K562 (cell line): Measurements from ENCODE around the gene SNX17. TPM values are rescaled to one million over a fixed set of nuclear protein-coding genes. Genes with fewer than 3 reads are reported as not detected.

Experiments used
- ESRRB ChIP-seq: fragments of 250-450 bp; sonication (Bioruptor Pico); IDR thresholded peaks from 2 replicates; pipeline ENCODE4 v1.5.0; 2020; ENCODE audit warnings: mild to moderate bottlenecking, moderate library complexity, borderline replicate concordance
- FOXK2 ChIP-seq, 2 experiments: fragments of 450-650 bp; IDR thresholded peaks in 1 of 2; conservative IDR thresholded peaks in 1 of 2; 2 replicates each; pipeline ENCODE4 v1.6.1; 2016; ENCODE audit warnings: low read depth in 2 of 2, mild to moderate bottlenecking in 1 of 2
- HDAC3 ChIP-seq: fragments of 450-650 bp; IDR thresholded peaks from 2 replicates; pipeline ENCODE4 v1.6.1; 2018; ENCODE audit warnings: borderline replicate concordance, mild to moderate bottlenecking, moderate library complexity; ENCODE audit not compliant: partially characterized antibody
- JUND ChIP-seq, 2 experiments: IDR thresholded peaks; 2 replicates in 1 of 2; 3 replicates in 1 of 2; pipeline ENCODE4 v1.6.1; 2011; ENCODE audit warnings: borderline replicate concordance in 2 of 2, low read depth in 2 of 2, low read length in 2 of 2, improper control_type of control experiment in 1 of 2, missing biosample characterization in 1 of 2, missing genetic modification characterization in 1 of 2, missing genetic modification reagents in 1 of 2
- KHSRP ChIP-seq: fragments of 450-650 bp; IDR thresholded peaks from 2 replicates; pipeline ENCODE4 v1.6.1; 2017
- MYBL2 ChIP-seq, 2 experiments: fragments of 450-650 bp in 1 of 2; sonication (generic) in 1 of 2; formaldehyde crosslinking in 1 of 2; IDR thresholded peaks; 2 replicates each; pipeline versions ENCODE4 v1.6.1 to v1.8.1; 2017 to 2022; ENCODE audit warnings: borderline replicate concordance in 1 of 2, inconsistent platforms in 1 of 2, low read depth in 1 of 2, mild to moderate bottlenecking in 1 of 2, missing genetic modification reagents in 1 of 2, moderate library complexity in 1 of 2
- NEUROD1 ChIP-seq: fragments of 150-350 bp; IDR thresholded peaks from 2 replicates; pipeline ENCODE4 v1.6.1; 2014; ENCODE audit warnings: borderline replicate concordance, low read length, low read depth; ENCODE audit not compliant: partially characterized antibody
- REST ChIP-seq, 2 experiments: fragments of 450-650 bp; formaldehyde crosslinking in 1 of 2; IDR thresholded peaks; 2 replicates each; pipeline versions ENCODE4 v1.4.0 to v1.6.1; 2014 to 2020; ENCODE audit warnings: mild to moderate bottlenecking in 2 of 2, borderline replicate concordance in 1 of 2, low read depth in 1 of 2
- ZNF134 ChIP-seq: fragments of 250-450 bp; sonication (Bioruptor Pico); conservative IDR thresholded peaks from 2 replicates; pipeline ENCODE4 v1.4.0; 2020
- polyA plus RNA-seq, 8 experiments: library from polyadenylated mRNA; depleted of rRNA in 4 of 8; stranded (reverse) in 5 of 8; unstranded in 3 of 8; fragments of >200 nt; fragmentation: Nextera tagmentation in 2 of 8; fragmentation: Illumina TruSeq in 1 of 8; extraction: Ambion mirVana in 2 of 8; extraction: Trizol in 1 of 8; gene quantifications; 2 replicates each; pipeline versions ENCODE4 v1.2.1 to v1.2.3, GENCODE V29; 2011 to 2014; ENCODE audit warnings: inconsistent platforms in 1 of 8, missing spikeins in 1 of 8
- total RNA-seq, 7 experiments: library from RNA; depleted of rRNA in 6 of 7; stranded (reverse); fragments of >200 nt in 6 of 7; fragmentation: Illumina TruSeq in 2 of 7; extraction: Trizol in 2 of 7; gene quantifications; 2 replicates each; pipeline versions ENCODE4 v1.2.1 to v1.2.3, GENCODE V29; 2011 to 2021; ENCODE audit warnings: low replicate concordance in 1 of 7
- TF ChIP-seq, protein P1 (sequence below): fragments of 250-450 bp; sonication (Bioruptor Pico); IDR thresholded peaks from 2 replicates; pipeline ENCODE4 v1.4.0; 2020; ENCODE audit warnings: borderline replicate concordance

SNX17 gene
- total and polyA plus RNA-seq, 9 of the 15 experiments (the other 6 are each of a cell fraction or from before 2014, with no cell fraction given) = 3.0 to 75.7 (median 54.6) TPM

- peak; percentile 58; the same call in 1 of the 2 replicates for TF ChIP-seq REST (IDR thresholded peaks at IDR 0.05; ENCODE audit: borderline replicate concordance)
- TF ChIP-seq REST (CRISPR knock-in tag; IDR thresholded peaks at IDR 0.05; ENCODE audit: low read depth) = no peak
- 0 out of 4 replicates have a peak, but pooled peaks of 1 of the 2 experiments have one; percentile 18 for TF ChIP-seq FOXK2 (conservative IDR thresholded peaks at IDR 0.05 in 1 of 2, IDR thresholded peaks at IDR 0.05 in 1 of 2; ENCODE audit: low read depth in 2 of 2)
- no peak for TF ChIP-seq ZNF134
- TF ChIP-seq, protein P1, sequence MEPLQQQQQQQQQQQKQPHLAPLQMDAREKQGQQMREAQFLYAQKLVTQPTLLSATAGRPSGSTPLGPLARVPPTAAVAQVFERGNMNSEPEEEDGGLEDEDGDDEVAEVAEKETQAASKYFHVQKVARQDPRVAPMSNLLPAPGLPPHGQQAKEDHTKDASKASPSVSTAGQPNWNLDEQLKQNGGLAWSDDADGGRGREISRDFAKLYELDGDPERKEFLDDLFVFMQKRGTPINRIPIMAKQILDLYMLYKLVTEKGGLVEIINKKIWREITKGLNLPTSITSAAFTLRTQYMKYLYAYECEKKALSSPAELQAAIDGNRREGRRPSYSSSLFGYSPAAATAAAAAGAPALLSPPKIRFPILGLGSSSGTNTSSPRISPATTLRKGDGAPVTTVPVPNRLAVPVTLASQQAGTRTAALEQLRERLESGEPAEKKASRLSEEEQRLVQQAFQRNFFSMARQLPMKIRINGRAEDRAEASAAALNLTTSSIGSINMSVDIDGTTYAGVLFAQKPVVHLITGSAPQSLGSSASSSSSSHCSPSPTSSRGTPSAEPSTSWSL = no peak
- TF ChIP-seq KHSRP = no peak
- TF ChIP-seq NEUROD1 = peak; percentile 54
- no peak for TF ChIP-seq ESRRB (CRISPR knock-in tag)
- TF ChIP-seq HDAC3 = no peak
- TF ChIP-seq JUND (IDR thresholded peaks at IDR 0.05; ENCODE audit: borderline replicate concordance, low read depth, low read length) = peak; percentile 100
- TF ChIP-seq JUND (tag; IDR thresholded peaks at IDR 0.05; ENCODE audit: borderline replicate concordance, low read depth, low read length) = peak; percentile 99
- TF ChIP-seq MYBL2 (IDR thresholded peaks at IDR 0.05; ENCODE audit: low read depth) = no peak
- TF ChIP-seq MYBL2 (CRISPR knock-in tag; IDR thresholded peaks at IDR 0.05; ENCODE audit: borderline replicate concordance) = no peak
Observed at GRCh38 chr2:27320958-27321543, 49.4 kb upstream of the SNX17 start (continued).
